Measurements from ENCODE around the gene GPR137. TPM values are rescaled to one million over a fixed set of nuclear protein-coding genes. Genes with fewer than 3 reads are reported as not detected.

GPR137 gene
- total RNA-seq, 2 experiments from 2014 or later: 18.3 to 52.3 TPM

- Histone ChIP-seq H3K36me3 (ENCODE audit: insufficient read depth, low read length) (peaks cover 25% of the 10 kb centered on the region), H3K4me1 (ENCODE audit: insufficient read depth, low read length, poor library complexity, severe bottlenecking) (peaks cover 61% of the 10 kb centered on the region), H3K9me3 (ENCODE audit: low read length) (no peaks in the 10 kb centered on the region), H3K79me2 (ENCODE audit: insufficient read depth, low read depth, low read length) (peaks cover 10% of the 10 kb centered on the region; the same call in 1 of the 2 replicates), H2AFZ (ENCODE audit: low read length) (no peak overlapping the region), H3K9me2 (ENCODE audit: insufficient read depth, low read length) (no peaks in the 10 kb centered on the region), H3K4me2 (ENCODE audit: low read length) (peak overlapping the region; percentile 90), H4K20me1 (ENCODE audit: insufficient read depth, low read length) (no peaks in the 10 kb centered on the region), H3K4me3 (ENCODE audit: low read depth, low read length, poor library complexity, severe bottlenecking) (peak overlapping the region; percentile 74), H3K27ac (ENCODE audit: low read depth, low read length, poor library complexity, severe bottlenecking) (peak overlapping the region; percentile 80)
- no peak for TF ChIP-seq EZH2phosphoT487 (IDR thresholded peaks at IDR 0.05; ENCODE audit: borderline replicate concordance, low read depth, low read length)
- TF ChIP-seq, protein P1, sequence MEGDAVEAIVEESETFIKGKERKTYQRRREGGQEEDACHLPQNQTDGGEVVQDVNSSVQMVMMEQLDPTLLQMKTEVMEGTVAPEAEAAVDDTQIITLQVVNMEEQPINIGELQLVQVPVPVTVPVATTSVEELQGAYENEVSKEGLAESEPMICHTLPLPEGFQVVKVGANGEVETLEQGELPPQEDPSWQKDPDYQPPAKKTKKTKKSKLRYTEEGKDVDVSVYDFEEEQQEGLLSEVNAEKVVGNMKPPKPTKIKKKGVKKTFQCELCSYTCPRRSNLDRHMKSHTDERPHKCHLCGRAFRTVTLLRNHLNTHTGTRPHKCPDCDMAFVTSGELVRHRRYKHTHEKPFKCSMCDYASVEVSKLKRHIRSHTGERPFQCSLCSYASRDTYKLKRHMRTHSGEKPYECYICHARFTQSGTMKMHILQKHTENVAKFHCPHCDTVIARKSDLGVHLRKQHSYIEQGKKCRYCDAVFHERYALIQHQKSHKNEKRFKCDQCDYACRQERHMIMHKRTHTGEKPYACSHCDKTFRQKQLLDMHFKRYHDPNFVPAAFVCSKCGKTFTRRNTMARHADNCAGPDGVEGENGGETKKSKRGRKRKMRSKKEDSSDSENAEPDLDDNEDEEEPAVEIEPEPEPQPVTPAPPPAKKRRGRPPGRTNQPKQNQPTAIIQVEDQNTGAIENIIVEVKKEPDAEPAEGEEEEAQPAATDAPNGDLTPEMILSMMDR (conservative IDR thresholded peaks at IDR 0.05; ENCODE audit: low read length): no peak
- POLR2A ChIA-PET: interaction anchor here (0.9 to 1.7 kb wide), 2 partner anchors 14 to 21 kb away, joined by 3 to 9 read pairs; partner anchors contain the start of genes PRDX5 and TRMT112
- CTCF ChIA-PET (ENCODE audit: unreplicated experiment): no interaction called here
- no peak for DNase-seq (ENCODE audit: low spot score)
- intact Hi-C loops (cut with micrococcal nuclease; ENCODE audit: unreplicated experiment): no loop called here
- no TSS peak for BruUV-seq (replicated peaks)
Measured at GRCh38 chr11:64338716-64339115, 53.1 kb downstream of the GPR137 start.

Small RNAs within 50 kb of the gene (small RNA-seq; reads per million reads assigned to genes)
- not detected for gene RF00019

Other genes with a start within 250 kb of the GPR137 start
- gene FLRT1, start 249.9 kb upstream of the GPR137 start, total RNA-seq (2014; rRNA removed; shearing (Covaris generic)): not detected in 2 replicates
- 0.11 TPM in 1 of 2 replicates, not detected in the other for gene FLRT1, start 249.9 kb upstream of the GPR137 start, total RNA-seq (2022)
- 24.8 and 25.4 TPM in 2 replicates for gene MACROD1, start 119.7 kb upstream of the GPR137 start, total RNA-seq (2014; rRNA removed; shearing (Covaris generic))
- gene MACROD1, start 119.7 kb upstream of the GPR137 start, total RNA-seq (2022): 14.4 and 14.7 TPM in 2 replicates
- gene STIP1, start 99.7 kb upstream of the GPR137 start, total RNA-seq (2014; rRNA removed; shearing (Covaris generic)): 271 and 309 TPM in 2 replicates
- gene STIP1, start 99.7 kb upstream of the GPR137 start, total RNA-seq (2022): 186 and 240 TPM in 2 replicates
- 116 and 120 TPM in 2 replicates for gene FERMT3, start 79.1 kb upstream of the GPR137 start, total RNA-seq (2014; rRNA removed; shearing (Covaris generic))
- 167 and 201 TPM in 2 replicates for gene FERMT3, start 79.1 kb upstream of the GPR137 start, total RNA-seq (2022)
- gene TRPT1, start 59.7 kb upstream of the GPR137 start, total RNA-seq (2014; rRNA removed; shearing (Covaris generic)): 35.7 and 49.0 TPM in 2 replicates
- gene TRPT1, start 59.7 kb upstream of the GPR137 start, total RNA-seq (2022): 40.1 and 40.6 TPM in 2 replicates
- gene NUDT22, start 59.6 kb upstream of the GPR137 start, total RNA-seq (2014; rRNA removed; shearing (Covaris generic)): 54.6 and 81.4 TPM in 2 replicates
- gene NUDT22, start 59.6 kb upstream of the GPR137 start, total RNA-seq (2022): 98.4 and 100 TPM in 2 replicates
- gene DNAJC4, start 55.3 kb upstream of the GPR137 start, total RNA-seq (2014; rRNA removed; shearing (Covaris generic)): 14.1 and 19.2 TPM in 2 replicates
- gene DNAJC4, start 55.3 kb upstream of the GPR137 start, total RNA-seq (2022): 42.4 and 56.0 TPM in 2 replicates
- 35.3 and 46.3 TPM in 2 replicates for gene VEGFB, start 51.3 kb upstream of the GPR137 start, total RNA-seq (2014; rRNA removed; shearing (Covaris generic))
- gene VEGFB, start 51.3 kb upstream of the GPR137 start, total RNA-seq (2022): 59.6 and 60.8 TPM in 2 replicates
- gene FKBP2, start 44.8 kb upstream of the GPR137 start, total RNA-seq (2014; rRNA removed; shearing (Covaris generic)): 57.3 and 70.6 TPM in 2 replicates
- 39.7 and 45.5 TPM in 2 replicates for gene FKBP2, start 44.8 kb upstream of the GPR137 start, total RNA-seq (2022)
- gene PPP1R14B, start 38.9 kb upstream of the GPR137 start, total RNA-seq (2014; rRNA removed; shearing (Covaris generic)): 198 and 219 TPM in 2 replicates
- 207 and 223 TPM in 2 replicates for gene PPP1R14B, start 38.9 kb upstream of the GPR137 start, total RNA-seq (2022)
- gene PLCB3, start 34.3 kb upstream of the GPR137 start, total RNA-seq (2014; rRNA removed; shearing (Covaris generic)): 7.6 and 8.6 TPM in 2 replicates
- 10.3 and 12.4 TPM in 2 replicates for gene PLCB3, start 34.3 kb upstream of the GPR137 start, total RNA-seq (2022)
- 43.3 and 74.2 TPM in 2 replicates for gene BAD, start 1.2 kb upstream of the GPR137 start, total RNA-seq (2014; rRNA removed; shearing (Covaris generic))
- gene BAD, start 1.2 kb upstream of the GPR137 start, total RNA-seq (2022): 19.3 and 21.2 TPM in 2 replicates
- 0.95 TPM in 1 of 2 replicates, not detected in the other for gene KCNK4, start 5.5 kb downstream of the GPR137 start, total RNA-seq (2014; rRNA removed; shearing (Covaris generic))
- gene KCNK4, start 5.5 kb downstream of the GPR137 start, total RNA-seq (2022): 0.80 and 0.92 TPM in 2 replicates
- gene CATSPERZ, start 14.5 kb downstream of the GPR137 start, total RNA-seq (2014; rRNA removed; shearing (Covaris generic)): 0.38 and 3.2 TPM in 2 replicates
- gene CATSPERZ, start 14.5 kb downstream of the GPR137 start, total RNA-seq (2022): 1.4 TPM in 1 of 2 replicates, not detected in the other
- 28.6 and 42.3 TPM in 2 replicates for gene ESRRA, start 19.7 kb downstream of the GPR137 start, total RNA-seq (2014; rRNA removed; shearing (Covaris generic))
- gene ESRRA, start 19.7 kb downstream of the GPR137 start, total RNA-seq (2022): 44.9 and 57.8 TPM in 2 replicates
- gene TRMT112, start 31.7 kb downstream of the GPR137 start, total RNA-seq (2014; rRNA removed; shearing (Covaris generic)): 322 and 414 TPM in 2 replicates
- 198 and 205 TPM in 2 replicates for gene TRMT112, start 31.7 kb downstream of the GPR137 start, total RNA-seq (2022)
- gene PRDX5, start 32.3 kb downstream of the GPR137 start, total RNA-seq (2014; rRNA removed; shearing (Covaris generic)): 177 and 200 TPM in 2 replicates
- 168 and 217 TPM in 2 replicates for gene PRDX5, start 32.3 kb downstream of the GPR137 start, total RNA-seq (2022)
- 40.7 and 44.1 TPM in 2 replicates for gene CCDC88B, start 54.4 kb downstream of the GPR137 start, total RNA-seq (2014; rRNA removed; shearing (Covaris generic))
- 61.5 and 67.2 TPM in 2 replicates for gene CCDC88B, start 54.4 kb downstream of the GPR137 start, total RNA-seq (2022)
- 9.0 and 16.7 TPM in 2 replicates for gene RPS6KA4, start 73.3 kb downstream of the GPR137 start, total RNA-seq (2014; rRNA removed; shearing (Covaris generic))
- gene RPS6KA4, start 73.3 kb downstream of the GPR137 start, total RNA-seq (2022): 11.0 and 13.4 TPM in 2 replicates

Data from OCI-LY7 (cell line).